ENCODE results near the gene CCDC134. TPM values are rescaled to one million over a fixed set of nuclear protein-coding genes. Genes with fewer than 3 reads are reported as not detected.
A peak's percentile ranks its signal among the peaks of the same experiment; 100 is the strongest.

CCDC134 gene
- total RNA-seq, 6 experiments from 2014 or later = 2.6 to 5.2 (median 3.4) TPM

DNA sequence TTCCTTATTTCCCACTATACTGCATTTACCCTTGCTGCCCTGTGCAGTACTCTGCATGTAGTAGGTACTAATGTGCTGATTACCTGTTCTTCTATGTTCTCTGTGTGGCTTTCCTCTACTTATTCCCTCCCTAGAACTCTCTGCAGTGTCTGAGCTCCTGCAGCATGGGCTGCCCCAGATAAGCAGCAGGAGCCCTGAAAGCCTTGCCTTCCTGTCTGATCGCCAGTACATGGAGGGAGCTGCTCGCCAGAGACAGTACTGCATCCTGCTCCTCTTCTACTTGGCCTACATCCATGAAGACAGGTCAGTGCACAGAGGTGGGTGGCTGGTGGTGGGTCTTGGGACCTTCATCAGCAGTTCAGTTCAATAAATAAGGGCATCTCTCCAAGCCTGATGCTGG lies 42.2 kb upstream of the CCDC134 start:
- 77% methylated on average over 2 of the region's 2 CpGs for WGBS (ENCODE audit: insufficient coverage, low coverage, low lambda C conversion rate, missing lambda C conversion rate)
- DNase-seq (no peak), ATAC-seq (no peak)

DNA sequence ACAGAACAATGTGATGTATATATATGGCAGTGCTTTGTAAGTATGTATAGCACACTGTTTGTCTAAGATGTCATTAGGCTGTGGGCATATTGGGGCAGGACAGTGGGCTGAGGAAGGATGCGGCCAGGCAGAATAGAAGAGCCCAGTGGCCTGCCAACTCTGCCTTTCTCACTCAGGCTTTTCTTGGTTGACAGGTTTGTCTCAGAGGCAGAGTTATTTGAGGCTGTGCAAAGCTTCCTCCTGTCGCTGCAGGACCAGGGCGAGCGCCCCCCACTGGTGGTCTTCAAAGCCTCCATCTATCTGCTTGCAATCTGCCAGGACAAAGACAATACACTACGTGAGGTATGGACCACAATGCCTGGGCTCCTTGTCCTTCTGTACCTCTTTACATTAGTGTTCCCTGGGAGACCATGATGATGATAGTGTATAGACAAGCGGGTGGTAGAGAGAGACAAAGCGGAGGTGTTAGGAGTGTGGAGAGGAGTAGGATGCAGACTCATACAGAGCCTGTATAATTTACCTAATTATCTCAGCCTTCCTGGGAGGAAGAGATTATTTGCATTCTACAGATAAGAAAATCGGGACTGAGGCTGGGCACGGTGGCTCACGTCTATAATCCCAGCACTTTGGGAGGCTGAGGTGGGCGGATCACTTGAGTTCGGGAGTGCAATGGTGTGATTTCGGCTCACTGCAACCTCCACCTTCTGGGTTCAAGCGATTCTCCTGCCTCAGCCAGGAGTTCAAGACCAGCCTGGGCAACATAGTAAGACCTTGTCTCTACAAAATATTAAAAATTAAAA lies 37.3 kb upstream of the CCDC134 start:
- Histone ChIP-seq H3K27ac (no peak overlapping the region), H3K4me1 (no peaks in the 10 kb centered on the region), H3K9me3 (no peaks in the 10 kb centered on the region), H3K4me3 (no peak overlapping the region), H3K36me3 (no peaks in the 10 kb centered on the region), H3K27me3 (no peaks in the 10 kb centered on the region)
- TF ChIP-seq, protein P1, sequence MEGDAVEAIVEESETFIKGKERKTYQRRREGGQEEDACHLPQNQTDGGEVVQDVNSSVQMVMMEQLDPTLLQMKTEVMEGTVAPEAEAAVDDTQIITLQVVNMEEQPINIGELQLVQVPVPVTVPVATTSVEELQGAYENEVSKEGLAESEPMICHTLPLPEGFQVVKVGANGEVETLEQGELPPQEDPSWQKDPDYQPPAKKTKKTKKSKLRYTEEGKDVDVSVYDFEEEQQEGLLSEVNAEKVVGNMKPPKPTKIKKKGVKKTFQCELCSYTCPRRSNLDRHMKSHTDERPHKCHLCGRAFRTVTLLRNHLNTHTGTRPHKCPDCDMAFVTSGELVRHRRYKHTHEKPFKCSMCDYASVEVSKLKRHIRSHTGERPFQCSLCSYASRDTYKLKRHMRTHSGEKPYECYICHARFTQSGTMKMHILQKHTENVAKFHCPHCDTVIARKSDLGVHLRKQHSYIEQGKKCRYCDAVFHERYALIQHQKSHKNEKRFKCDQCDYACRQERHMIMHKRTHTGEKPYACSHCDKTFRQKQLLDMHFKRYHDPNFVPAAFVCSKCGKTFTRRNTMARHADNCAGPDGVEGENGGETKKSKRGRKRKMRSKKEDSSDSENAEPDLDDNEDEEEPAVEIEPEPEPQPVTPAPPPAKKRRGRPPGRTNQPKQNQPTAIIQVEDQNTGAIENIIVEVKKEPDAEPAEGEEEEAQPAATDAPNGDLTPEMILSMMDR (IDR thresholded peaks at IDR 0.05) = peak in 1 of 4 donors; percentile 23
- TF ChIP-seq POLR2A (IDR thresholded peaks at IDR 0.05) = no peak
- ATAC-seq (no peak), DNase-seq (no peak)
- WGBS (ENCODE audit: insufficient coverage, low coverage, low lambda C conversion rate, missing lambda C conversion rate) = 73% methylated on average over 8 of the region's 14 CpGs
- intact Hi-C loops (cut with DNase I) = no loop called here

More for the DNA sequence above, 42.2 kb upstream of the CCDC134 start:
- Histone ChIP-seq H3K27ac (no peak overlapping the region), H3K4me3 (no peak overlapping the region), H3K9me3 (no peaks in the 10 kb centered on the region), H3K4me1 (no peaks in the 10 kb centered on the region), H3K27me3 (no peaks in the 10 kb centered on the region), H3K36me3 (no peaks in the 10 kb centered on the region)
- intact Hi-C loops (cut with DNase I) = no loop called here
- TF ChIP-seq, protein P1 (IDR thresholded peaks at IDR 0.05) = no peak
- no peak for TF ChIP-seq POLR2A (IDR thresholded peaks at IDR 0.05)

DNA sequence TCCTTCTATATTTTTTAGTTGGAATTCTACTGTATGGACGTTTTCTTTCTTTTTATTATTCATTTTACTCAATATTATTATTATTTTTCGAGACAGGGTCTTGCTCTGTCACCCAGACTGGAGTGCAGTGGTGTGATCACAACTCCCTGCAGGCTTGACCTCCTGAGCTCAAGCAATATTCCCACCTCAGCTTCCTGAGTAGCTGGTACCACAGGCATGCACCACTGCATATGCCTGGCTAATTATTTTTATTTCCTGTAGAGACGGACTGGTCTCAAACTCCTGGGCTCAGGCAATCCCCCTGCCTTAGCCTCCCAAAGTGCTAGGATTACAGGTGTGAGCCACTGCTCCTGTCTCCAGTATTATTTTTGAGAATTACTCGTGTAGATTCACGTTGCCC lies 34.0 kb upstream of the CCDC134 start:
- no peaks in the 10 kb centered on the region for H3K27me3 ChIP-seq
- H3K4me1 ChIP-seq = no peaks in the 10 kb centered on the region
- H3K4me3 ChIP-seq = no peak overlapping the region
- DNase-seq (no peak), ATAC-seq (no peak)
- no peak for TF ChIP-seq POLR2A (IDR thresholded peaks at IDR 0.05)
- TF ChIP-seq, protein P1 (IDR thresholded peaks at IDR 0.05) = no peak
- H3K9me3 ChIP-seq = no peaks in the 10 kb centered on the region
- no peak overlapping the region for H3K27ac ChIP-seq
- H3K36me3 ChIP-seq = no peaks in the 10 kb centered on the region
- intact Hi-C loops (cut with DNase I) = no loop called here
- 38% methylated on average over 5 of the region's 5 CpGs for WGBS (ENCODE audit: insufficient coverage, low coverage, low lambda C conversion rate, missing lambda C conversion rate)

DNA sequence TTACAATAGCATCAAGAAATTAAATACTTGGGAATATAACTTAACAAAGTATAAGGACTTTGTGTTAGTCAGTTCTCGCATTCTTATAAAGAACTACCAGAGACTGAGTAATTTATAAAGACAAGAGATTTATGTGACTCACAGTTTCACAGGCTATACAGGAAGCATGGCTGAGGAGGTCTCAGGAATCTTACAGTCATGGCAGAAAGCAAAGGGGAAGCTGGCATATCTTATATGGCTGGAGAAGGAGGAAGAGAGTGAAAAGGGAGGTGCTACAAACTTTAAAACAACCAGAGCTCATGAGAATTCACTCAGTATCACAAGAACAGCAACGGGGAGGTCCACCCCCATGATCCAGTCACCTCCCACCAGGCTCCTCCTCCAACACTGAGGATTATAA lies 32.0 kb upstream of the CCDC134 start:
- H3K27me3 ChIP-seq = no peaks in the 10 kb centered on the region
- intact Hi-C loops (cut with DNase I) = no loop called here
- 33% methylated on average over 2 of the region's 2 CpGs for whole genome bisulfite sequencing (ENCODE audit: insufficient coverage, low coverage, low lambda C conversion rate, missing lambda C conversion rate)
- H3K27ac ChIP-seq = no peak overlapping the region
- ATAC-seq (peak in 1 of 4 donors; percentile 34), DNase-seq (no peak)
- H3K9me3 ChIP-seq = no peaks in the 10 kb centered on the region
- no peak overlapping the region for H3K4me3 ChIP-seq
- no peak for TF ChIP-seq POLR2A (IDR thresholded peaks at IDR 0.05)
- TF ChIP-seq, protein P1 (IDR thresholded peaks at IDR 0.05) = no peak
- H3K4me1 ChIP-seq = no peaks in the 10 kb centered on the region
- no peaks in the 10 kb centered on the region for H3K36me3 ChIP-seq
